HG03521 (cell line): Measurements from ENCODE around the gene PAIP2.
A peak's percentile ranks its signal among the peaks of the same experiment; 100 is the strongest.
"Not testable (repeated sequence)": the region's sequence is repeated elsewhere in the genome, so short reads cannot be mapped to it uniquely, and the experiment has no call there.

Experiments
- ATAC-seq: cut with Tn5 transposase; IDR thresholded peaks from one replicate; pipeline ENCODE4 v1.9.1; 2021; ENCODE audit warnings: mild to moderate bottlenecking, moderate library complexity; ENCODE audit not compliant: unreplicated experiment

The PAIP2 gene

DNA sequence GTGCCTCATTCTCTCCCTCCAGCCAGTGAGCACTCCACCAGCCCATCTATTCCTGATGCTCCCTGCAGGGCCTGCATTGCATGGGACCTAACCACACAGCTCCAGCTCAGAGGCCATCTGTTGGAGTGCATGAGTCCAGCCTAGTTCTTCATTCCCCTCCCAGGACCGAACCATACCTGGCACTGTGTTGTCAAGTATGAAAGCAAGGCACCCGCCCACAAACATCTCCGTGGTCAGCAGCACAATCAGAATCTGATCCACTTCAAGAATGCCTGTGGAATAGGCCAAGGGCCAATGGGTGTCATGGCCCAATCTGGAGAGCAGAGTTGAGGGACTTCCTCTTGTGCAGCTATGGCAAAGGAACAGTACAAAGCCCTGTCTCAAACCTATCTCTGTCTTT, 35.6 kb downstream of the PAIP2 start:
- no peak for ATAC-seq

DNA sequence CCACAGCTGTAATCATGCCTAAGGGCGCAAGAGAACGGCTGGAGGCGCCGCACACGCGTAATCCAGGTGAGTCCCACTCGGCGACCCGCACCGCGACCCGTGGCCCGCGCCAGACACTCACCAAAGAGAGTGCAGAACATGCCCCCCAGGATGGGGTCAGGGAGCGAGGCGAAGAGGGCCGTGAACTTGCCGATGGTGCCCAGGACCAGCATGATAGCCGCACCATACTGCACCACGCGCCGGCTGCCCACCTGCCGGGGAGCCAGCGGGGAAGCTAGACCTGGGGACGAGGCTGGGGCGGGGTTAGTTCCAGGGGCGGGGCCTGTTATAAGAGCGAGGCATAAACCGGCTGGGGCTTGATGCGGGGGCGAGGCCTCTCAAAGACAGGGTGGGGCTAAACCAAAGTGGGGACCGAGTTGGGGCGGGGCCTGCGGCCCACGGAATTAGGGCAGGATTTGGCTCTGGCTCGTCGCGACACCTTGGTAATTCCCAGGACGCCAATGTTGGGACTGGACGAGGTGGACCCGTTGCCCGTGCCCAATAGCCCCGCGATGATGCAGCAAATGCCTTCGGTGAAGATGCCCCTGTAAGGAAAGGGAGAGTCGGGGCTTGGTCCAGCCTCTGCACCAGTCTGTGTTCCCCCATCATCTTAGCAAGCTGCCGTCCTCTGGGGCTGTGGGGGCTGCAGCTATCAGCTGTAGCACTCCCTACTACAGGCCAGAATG, 36.6 kb downstream of the PAIP2 start:
- ATAC-seq, result no peak

DNA sequence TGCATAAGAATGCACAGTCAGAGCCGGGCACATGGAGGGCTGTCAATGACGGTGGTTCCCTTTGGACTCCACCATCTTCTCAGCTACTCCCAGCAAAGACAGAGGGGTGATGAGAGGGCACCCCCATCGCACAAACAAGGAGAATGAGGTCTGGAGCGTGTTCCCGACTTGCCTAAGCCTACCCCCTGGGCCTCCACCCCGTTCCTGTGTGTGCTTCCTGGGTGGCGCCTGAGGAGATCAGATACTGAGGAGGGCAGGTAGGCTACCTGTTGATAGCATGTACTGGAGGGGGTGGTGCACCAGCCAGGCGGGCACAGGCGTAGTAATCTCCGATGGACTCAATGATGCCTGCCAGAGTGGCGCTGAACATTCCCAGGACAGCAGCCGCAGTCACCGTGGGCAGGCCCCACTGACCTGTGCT, 37.3 kb downstream of the PAIP2 start:
- no peak for ATAC-seq

DNA sequence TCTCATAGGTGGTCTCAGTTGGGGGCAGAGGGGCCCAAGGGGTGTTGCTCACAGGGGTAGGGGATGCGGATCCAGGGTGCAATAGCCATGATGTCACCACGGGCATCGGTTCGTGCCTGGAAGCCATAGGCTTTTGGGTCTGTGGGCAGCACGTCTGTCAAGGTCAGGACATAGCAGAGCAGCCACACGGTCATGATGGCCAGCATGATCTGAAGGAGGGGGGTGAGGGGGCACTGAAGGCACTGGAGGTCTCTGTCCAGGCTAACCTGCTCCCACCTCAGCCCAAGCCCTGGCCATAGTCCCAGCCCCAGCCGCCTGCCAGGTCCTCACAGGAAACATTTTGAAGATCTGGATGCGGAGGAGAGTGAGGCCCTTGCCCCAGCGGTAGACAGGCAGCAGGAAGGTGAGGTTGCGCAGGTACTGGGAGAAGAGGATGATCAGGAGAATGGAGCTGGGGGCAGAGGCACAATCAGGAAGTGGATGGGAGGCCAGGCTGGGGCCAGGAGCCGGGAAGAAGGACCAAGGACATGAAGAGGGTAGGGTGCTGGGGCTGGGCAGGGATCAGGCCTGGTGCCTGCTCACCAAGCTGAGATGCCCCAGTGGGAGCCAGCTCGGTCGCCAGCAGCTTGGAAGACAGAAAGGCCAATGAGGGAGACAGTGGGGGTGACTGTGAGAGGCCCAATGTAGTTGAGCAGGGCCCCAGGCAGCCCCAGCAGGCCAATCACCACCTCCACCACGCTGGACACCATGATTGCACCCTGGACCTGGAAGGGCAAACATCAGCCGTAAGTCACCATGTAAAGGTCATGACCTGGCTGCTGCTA, 38.2 kb downstream of the PAIP2 start:
- no peak for ATAC-seq

DNA sequence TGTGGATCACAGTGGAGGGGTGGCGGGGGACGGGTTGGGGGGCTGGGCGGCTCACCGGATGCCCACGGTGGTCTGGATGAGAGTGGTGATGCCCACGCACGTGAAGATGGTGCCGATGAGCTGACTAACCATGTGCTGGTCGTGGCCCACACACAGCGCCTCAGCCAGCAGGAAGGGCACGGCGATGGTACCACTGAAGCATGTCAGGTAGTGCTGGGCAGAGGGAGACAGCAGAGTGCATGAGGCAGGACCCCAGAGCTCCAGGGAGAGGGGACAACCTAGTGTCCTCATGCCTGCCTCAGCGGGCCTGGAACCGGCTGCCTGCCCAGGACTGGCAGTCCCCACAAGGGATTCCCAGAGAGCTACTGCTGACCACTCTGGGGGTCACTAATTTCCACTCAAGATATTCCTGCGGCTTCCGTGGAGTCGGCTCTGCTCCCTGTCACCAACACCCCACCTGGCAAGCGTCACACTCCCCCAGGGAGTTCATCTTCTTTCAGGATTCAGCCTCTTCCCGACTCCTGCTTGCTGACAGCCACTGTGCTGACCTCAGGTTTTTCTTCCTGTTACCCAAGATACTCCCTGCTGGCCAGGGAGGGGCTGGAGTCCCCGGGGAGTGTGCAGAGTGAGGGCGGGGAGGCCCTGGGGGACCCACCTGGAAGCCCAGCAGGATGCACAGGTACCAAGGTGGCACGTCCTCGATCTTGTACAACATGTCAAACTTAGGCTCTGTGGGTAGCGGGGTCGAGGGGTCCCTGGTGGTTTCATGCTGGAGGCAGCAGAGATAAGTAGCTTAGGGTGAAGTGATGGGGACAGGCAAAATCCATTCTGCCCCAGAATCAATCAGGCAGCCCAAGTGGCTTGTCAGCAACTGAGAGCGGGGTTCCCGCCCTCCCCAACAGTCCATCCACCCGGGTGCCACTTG, 40.4 kb downstream of the PAIP2 start:
- no peak for ATAC-seq

DNA sequence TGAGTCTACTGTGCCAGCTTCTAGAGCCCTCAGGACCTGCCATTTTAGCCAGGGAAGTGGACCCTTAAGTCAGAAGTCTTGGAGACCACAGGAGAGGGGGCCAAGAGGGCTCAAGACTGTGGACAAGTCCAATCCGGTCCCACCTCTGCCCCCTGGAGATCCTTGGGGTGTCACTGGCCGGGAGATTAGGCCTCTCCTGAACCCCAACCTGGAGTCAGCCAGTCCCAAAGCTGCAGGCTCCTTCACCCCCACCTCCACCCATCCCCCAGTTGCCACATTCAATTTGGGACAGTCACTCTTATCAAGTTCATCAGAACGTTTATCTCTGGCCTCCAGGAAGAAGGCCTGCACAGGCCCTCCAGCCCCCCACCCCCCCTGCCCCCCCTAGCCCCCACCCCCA, 41.2 kb downstream of the PAIP2 start:
- ATAC-seq, result no peak

DNA sequence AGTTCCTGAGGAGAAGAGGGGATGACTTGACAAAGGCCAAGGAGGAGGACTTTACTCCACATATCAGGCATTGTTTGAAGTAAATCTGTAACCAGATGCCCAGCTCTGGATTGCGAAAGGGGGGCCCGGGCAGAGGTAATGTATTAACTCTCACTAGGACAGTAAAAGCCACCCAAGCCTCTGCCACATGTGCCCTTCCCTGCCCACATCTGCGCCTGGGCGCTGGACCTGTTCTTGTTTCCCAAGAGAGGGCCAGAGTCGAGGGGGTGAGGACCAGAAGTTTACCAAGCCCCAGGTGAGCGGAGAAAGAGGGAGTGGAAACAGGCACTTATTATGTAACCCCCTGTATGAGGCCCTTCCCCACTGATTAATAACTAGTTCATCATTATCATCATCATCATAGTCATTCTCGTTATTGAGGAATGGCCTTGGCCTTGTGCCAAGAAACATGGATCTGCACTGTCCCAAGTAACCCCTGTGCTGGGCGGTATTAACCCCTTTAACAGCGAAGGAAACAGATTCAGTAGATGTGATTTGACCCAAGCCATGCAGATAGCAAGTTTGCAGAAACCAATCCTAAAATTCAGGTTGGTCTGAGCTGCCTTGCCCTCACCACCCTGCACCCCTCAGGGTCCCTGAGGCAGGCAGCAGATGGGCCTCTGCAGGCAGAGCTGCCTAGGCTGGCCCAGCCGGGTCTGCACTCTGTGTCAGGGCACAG, 41.8 kb downstream of the PAIP2 start, which contains the start of gene SLC23A1:
TSS of gene SLC23A1 (minus strand) at position 23 of the 718 bp plus-strand sequence. CDS start 44 bp downstream, outside the sequence.
- no peak for ATAC-seq

DNA sequence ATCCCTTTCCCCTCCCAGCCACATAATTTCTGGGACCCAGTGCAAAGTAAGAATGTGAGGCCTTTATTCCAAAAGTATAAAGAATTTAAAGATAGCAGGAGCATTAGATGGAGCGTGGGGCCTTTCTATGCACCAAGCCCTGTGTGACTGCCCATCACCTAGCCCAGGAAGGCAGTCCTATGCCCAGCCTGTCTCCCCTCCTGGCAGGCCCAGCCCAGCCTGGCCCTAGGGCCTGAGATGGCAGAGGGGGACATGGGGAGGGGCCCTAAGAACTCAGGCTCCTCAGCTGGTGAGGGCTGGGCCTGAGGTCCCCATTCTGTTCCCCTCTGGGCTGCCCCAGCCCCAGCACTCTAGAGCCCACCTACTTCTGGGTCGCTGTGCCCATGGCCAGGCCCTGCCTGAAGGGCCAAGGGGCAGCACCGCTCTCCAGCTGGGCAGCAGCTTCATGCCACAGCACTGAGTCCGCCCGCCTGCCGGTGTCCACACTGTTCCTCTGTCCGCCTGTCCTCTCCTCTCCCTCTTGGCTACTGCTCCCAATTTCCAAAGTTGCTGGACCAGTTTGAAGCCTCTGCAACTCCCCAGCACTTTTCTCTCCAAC, 42.4 kb downstream of the PAIP2 start:
- no peak for ATAC-seq

DNA sequence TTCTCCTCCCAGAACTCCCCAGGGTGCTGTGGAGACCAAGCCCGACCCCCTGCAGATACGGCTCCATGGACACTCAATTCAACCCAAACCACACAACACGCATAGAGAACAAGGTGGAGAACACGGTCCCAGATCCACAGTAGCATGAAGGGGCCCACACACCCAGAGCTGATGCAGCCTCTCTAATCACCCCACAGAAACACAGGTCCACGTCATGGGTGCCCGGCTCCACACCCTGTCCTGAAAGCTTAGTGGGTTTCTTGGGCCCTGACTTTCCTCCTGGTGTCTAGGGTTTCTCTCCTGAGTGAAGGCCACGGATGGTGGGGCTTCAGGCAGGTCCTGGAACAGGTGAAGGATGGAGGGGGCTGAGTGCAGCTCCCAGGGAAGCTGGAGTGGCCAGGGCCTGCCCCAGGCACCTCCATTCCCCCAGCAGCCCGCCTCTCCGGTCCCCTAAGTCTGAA, 43.0 kb downstream of the PAIP2 start:
- ATAC-seq, result no peak

DNA sequence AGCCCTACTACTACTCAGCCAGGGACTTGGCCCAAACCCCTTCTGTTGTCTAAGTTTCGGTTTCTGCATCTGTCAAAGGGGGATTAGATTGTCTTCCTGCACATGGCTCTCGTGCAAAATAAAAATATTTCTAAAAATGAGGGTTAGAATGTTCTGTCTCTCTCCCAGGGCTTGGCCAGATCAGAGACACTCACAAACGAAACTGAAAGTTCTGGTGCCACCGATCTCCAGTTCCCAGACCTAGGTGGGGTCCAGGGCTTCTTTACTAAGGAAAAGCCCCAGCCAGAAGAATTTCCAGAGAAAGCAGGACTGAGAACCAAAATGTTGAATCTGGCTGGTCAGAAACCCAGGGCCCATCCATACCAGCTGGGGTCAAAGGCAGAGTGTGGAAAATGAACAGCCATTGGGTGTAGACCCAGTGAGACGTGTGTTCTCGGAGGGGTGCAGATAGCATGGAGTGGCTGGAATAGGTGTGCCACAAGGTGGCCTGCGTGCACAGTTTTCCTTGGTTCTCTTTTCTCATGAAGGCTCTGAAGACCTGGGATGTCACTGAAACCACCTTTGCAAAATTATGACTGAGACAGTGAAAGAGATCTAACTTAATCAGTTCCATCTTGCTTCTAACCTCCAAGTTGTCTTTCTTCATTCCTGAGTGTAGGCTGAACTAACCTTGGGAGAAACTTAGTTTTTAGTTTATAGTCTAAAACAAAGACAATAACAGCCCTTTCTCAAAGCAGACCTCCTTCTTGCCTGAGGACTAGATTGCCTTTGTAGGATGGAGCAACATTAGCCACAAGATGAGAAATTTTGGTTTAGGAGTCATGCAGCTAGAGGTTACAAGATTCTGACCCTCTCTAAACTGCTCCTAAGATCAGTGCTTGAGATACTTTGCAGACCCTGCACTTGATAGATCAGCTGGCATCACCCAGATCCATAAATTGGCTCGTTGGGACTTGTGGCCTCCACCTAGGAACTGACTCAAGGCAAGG, 43.7 kb downstream of the PAIP2 start:
- ATAC-seq, result no peak

DNA sequence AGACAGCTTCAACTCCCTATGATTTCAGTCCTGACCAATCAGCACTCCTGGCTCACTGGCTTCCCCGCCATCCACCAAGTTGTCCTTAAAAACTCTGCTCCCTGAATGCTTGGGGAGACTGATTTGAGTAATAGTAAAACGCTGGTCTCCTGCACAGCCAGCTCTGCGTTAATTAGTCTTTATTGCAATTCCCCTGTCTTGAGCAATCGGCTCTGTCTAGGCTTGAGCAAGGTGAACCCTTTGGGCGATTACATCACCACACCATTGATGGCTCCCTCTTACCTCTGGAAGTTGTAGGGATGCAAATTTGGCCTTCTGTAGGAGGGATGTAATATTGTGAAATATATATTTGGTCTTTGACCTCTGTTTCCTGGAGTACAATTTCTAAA, 44.4 kb downstream of the PAIP2 start:
- ATAC-seq, result no peak

DNA sequence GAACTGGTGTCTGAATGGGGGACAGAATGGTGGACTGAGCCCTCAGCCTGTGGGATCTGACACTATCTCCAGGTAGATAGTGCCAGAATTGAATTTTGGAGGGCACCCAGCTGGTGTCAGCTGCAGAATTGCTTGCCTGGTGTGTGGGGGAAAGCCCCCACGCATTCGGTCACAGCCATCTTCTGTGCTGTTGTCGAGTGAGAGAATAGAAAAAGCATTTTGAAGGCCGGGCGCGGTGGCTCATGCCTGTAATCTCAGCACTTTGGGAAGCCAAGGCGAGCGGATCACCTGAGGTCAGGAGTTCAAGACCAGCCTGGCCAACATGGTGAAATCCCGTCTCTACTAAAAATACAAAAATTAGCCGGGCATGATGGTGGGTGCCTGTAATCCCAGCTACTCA, 45.3 kb downstream of the PAIP2 start:
- ATAC-seq, result not testable (repeated sequence)

DNA sequence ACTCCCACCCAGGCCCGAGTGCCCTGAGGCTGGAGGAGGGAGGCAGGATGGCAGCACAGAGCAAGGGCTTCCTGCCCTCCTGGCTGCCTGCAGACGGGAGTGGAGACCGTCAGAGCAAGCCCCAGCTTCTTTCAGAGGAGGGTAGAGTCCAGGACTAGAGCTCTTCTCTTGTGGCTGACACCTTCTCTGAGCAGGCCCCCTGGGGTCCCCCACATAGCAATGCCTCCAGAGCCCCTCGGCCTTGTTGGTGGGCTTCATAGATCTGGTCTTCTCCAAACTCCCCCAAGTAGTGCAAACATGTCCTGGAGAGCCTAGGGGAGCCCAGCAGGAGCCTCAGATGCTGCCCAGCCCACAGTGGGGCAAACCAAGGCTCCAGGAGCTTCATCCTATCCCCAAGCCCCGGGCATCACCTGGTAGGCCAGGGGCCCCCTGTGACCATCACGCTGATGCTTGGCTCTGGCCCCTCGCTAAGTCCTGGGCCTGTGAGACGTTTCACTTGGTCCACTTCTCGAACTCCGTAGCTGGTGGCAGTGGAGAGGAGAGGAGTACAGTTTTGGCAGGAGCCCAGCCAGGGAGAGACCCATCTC, 46.0 kb downstream of the PAIP2 start:
- no peak for ATAC-seq

DNA sequence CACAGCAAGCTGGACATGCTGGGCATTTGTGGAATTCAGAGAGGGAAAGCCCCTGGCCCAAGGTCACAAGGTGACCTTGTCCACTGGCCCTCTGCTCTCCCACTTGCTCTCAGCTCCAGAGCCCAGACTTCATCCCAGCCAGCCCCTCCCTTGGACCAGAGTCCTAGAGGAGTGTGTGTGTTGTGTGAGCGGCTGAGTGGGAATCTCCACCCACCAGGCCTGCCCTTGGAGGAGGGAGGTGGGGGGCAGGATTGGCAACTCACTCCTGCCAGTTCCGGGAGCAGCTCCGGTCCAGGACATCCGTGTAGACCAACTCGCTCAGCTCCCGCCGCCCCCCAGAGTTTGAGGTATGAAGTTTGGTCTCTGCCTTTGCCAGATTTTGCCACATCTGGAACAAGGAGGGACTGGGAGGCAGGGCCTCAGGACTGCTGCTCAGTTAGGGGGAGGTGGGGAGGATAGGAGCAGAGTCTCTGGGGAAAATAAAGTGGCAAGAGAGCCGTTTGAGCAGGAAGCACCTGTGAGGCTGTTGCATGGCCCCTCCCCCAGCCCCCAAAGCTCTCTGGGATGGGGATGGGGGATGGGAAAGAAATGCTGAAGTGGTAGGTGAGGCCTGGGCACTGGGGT, 46.7 kb downstream of the PAIP2 start:
- no peak for ATAC-seq

DNA sequence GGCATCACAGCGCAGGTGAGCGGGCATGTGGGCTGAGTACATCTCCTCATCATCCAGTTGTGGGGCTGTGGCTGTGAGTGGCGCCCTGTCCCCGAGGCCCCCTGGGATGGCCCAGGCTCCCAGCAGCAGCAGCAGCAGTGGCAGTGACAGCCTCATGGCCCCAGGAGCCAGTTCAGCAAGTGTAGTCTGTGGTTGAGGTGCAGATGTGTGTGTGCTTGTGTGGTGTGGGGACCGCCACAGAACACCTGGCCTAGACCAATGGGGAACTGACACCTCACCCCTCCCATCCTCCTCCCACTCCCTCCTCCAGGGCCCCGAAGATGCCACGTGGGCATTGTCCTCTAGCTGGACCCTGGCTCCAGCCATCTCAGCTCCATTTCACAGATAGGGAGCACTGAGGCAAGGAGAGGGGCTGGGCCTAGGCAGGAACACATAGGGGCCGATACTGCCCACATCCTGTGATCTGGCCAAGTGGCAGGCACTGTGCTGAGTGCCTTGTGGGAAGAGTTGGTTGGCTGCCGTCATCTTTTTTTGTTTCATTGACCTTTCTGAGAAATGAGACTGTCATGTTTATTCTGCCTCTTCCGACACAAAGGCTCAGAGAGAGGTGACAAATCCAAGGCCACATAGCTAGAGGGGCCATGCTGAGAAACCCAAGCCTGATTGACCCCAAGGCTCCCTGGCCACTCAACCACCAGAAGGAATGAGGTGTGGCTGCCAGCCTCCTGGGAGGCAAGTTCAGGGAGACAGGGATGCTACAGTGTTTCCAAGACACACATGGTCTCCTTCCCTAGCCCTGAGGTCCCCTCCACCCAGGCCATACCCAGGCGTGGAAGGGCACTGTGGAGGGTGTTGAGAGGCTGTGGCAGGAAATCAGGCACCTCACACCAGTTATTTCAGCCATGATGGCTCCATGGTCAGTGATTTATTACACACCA, 48.3 kb downstream of the PAIP2 start, which contains the start of gene MZB1:
TSS of gene MZB1 (minus strand) at position 213 of the 938 bp plus-strand sequence. CDS start at position 156, 57 bp downstream.
- ATAC-seq, result peak; percentile 38

DNA sequence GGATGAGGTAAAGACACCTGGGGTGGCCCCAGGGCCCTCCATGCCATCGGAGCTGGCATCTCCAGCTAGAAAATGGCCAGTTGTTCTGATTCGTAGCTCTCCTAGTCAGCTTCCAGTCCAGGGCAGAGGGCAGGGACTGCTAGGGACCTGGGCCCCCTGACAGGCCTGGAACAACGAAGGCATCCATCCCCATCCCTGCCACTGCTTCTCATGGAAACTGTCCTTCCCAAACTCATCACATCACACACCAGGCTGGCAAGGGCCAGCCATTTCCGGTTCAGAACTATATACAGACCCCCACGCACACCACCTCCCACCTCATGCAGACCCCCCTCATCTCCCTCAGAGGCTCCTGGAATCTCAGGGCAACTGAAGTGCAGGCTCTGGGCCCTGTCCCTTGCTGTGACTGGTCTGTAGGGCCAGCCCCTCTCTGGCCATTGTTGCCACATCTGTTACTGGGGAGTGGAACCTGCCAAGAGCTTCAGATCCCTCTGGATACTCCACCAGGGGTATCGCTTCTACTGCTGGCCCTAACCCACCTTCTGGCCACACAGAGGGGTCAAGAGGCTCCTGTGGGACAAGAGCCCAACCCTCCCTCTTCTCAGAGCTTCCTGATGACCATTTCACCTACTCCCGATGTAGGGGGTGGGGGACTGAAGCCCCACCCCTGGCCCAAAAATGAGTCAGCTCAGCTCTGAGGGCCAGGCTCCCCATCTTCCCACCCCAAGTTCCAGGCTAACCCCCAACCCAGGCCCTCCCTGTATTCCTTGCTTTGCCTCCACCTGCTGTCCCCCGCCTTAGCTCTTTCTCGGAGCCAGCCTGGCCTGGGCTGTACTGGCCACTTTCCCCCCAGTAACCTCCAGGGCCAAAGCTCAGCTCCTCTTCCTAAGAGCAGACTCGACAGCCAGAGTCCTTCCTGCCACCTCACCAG, 49.2 kb downstream of the PAIP2 start:
- ATAC-seq, result no peak
